Ishikawa (cell line): ENCODE measurements around the gene NECTIN1.

Source experiments
- CEBPB ChIP-seq: IDR thresholded peaks from 2 replicates; pipeline ENCODE4 v1.6.1; 2012
- CREB1 ChIP-seq: IDR thresholded peaks from 2 replicates; pipeline ENCODE4 v1.6.1; 2012; ENCODE audit warnings: low read depth
- EGR1 ChIP-seq: IDR thresholded peaks from 2 replicates; pipeline ENCODE4 v1.6.1; 2012
- EP300 ChIP-seq: IDR thresholded peaks from 2 replicates; pipeline ENCODE4 v1.6.1; 2012; ENCODE audit warnings: borderline replicate concordance
- RAD21 ChIP-seq: IDR thresholded peaks from 2 replicates; pipeline ENCODE4 v1.6.1; 2012; ENCODE audit warnings: low read depth
- REST ChIP-seq: IDR thresholded peaks from 2 replicates; pipeline ENCODE4 v1.6.1; 2012; ENCODE audit warnings: low read depth, mild to moderate bottlenecking
- TAF1 ChIP-seq: IDR thresholded peaks from 2 replicates; pipeline ENCODE4 v1.6.1; 2012; ENCODE audit warnings: low read depth, mild to moderate bottlenecking
- TEAD4 ChIP-seq: IDR thresholded peaks from 2 replicates; pipeline ENCODE4 v1.6.1; 2012
- USF1 ChIP-seq: IDR thresholded peaks from 2 replicates; pipeline ENCODE4 v1.6.1; 2012
- ZBTB7A ChIP-seq: IDR thresholded peaks from 2 replicates; pipeline ENCODE4 v1.6.1; 2012; ENCODE audit warnings: low read depth

- TF ChIP-seq CEBPB (no peak), EP300 (no peak), CREB1 (no peak), RAD21 (no peak), TEAD4 (no peak), ZBTB7A (no peak), REST (no peak), USF1 (no peak), EGR1 (no peak), TAF1 (no peak)
These were observed 1.9 kb upstream of the NECTIN1 start for GRCh38 chr11:119730789-119731386.
